Activated T-cell treated with anti-CD3 and anti-CD28 coated beads, Interleukin-2, amount 50 U/mL, for 24 hours (primary cell): ENCODE data around the gene XCL2.

Experiments used
- DNase-seq: peaks from one replicate; pipeline ENCODE4 v3.0.0-alpha.2; 2020
- H3K27ac Mint-ChIP-seq: 2 replicates; pipeline ENCODE4 v1.8.0; 2020; ENCODE audit warnings: mild to moderate bottlenecking, mixed read lengths
- H3K27me3 Mint-ChIP-seq: 2 replicates; pipeline ENCODE4 v1.8.0; 2020; ENCODE audit warnings: mixed read lengths
- H3K36me3 Mint-ChIP-seq: 2 replicates; pipeline ENCODE4 v1.8.0; 2020; ENCODE audit warnings: low read depth, mixed read lengths
- H3K4me1 Mint-ChIP-seq: 2 replicates; pipeline ENCODE4 v1.8.0; 2020; ENCODE audit warnings: low read depth, mixed read lengths
- H3K4me3 Mint-ChIP-seq: 2 replicates; pipeline ENCODE4 v1.8.0; 2020; ENCODE audit warnings: mild to moderate bottlenecking, moderate library complexity, mixed read lengths
- H3K9me3 Mint-ChIP-seq: 2 replicates; pipeline ENCODE4 v1.8.0; 2020; ENCODE audit warnings: mixed read lengths

Gene XCL2

DNA sequence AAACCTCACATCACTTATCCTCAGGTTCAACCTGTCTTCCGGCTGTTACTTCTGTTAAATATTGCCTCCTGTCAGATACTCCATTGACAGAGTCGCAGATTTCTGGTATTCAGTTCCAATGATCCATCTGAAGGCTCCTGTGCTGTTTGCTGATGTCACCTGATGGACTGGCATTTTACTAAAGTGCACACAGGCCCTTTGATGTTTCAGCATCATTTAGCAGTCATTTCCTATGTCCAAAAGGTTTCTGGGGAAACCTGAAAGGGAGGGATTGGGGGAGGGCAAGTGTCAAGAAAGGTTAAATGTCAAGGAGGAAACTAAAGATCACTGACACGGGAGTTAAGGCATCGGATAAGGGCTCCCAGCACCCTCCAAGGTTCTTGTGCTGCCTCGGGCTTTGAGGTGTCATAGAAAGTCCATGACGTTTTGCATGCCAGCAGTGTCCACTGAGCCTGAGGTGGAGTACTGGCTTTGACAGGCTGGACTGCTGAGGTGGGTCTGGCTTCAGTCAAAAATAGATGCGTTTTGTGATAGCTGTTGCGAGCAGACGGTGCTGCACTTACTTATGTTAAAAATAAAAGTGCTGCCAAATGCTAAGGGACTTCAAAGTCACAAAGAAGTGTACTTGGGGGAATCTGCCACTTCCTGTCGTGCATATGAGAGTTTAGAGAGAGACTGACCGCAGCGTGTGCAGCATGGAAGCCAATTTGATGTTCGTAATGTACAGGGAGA, 30.8 kb downstream of the XCL2 start:
- H3K27me3 Mint-ChIP-seq, result no peaks in the 10 kb centered on the region
- no peaks in the 10 kb centered on the region for H3K36me3 Mint-ChIP-seq
- no peak for DNase-seq
- H3K4me3 Mint-ChIP-seq, result peak overlapping the region; percentile 37
- H3K9me3 Mint-ChIP-seq, result no peaks in the 10 kb centered on the region
- peak overlapping the region; percentile 86 for H3K27ac Mint-ChIP-seq
- peaks cover 72% of the 10 kb centered on the region for H3K4me1 Mint-ChIP-seq

DNA sequence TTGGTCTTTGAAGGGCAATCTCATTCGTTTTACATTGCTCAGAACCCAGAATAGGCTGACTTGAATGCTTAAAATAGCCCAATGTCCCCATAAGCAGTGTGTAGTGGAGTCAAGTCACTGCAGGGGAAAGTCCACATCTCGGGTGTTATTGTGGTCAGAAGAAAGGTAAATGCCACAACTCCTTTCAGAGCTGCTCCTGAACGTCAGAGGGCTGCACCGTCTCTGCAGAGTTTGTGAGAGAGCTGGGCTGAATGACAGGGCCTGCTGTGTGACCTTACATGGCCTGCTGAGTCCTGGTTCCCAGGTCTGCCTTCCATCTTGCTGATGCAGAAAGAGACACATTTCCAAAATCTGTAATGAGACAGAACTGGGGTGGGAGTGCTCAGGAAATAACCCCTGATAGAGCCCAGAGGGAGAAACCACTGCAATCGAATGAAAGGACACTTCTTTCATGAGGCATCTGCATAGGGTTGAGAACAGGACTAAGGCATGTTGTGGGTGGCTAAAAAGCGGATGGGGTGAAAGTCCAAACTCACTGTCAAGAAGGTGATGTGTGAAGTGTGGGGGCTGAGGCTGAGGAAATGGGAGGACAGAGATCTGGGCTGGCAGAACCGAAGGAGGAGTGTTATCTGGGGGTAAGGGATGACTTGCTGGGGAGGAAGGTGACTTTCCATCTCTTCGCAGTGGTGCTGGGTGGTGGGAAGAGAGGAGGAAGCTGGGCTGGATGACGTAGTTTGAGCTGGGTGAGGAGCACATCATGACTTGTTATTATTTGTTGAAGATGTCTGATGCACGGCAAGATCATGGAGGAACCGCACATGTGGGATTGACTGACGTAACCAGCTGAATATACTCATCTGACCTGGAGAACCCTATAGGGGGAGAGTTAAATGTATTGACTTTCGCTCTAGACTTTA, 33.7 kb downstream of the XCL2 start:
- peaks cover 86% of the 10 kb centered on the region for H3K4me1 Mint-ChIP-seq
- H3K27me3 Mint-ChIP-seq, result no peaks in the 10 kb centered on the region

DNA sequence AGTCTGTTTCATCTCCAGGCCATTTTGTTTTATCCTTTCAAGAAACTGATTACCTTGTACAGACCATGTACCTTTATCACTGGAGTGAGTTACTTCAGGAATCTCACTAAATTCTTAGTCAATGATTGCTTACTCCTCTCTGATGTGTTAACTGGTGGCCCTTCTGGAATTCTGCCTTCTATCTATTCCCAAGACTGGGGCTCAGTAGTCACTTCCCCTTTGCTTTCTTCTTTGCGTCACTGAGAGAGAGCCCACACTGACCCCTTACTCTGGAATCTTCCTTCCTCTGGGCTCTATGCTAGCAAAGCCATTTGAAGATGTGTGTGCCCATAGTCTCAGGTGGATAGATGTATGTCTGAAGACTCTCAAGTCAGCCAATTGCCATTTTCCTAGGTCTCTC, 34.6 kb downstream of the XCL2 start:
- Mint-ChIP-seq H3K36me3 (no peaks in the 10 kb centered on the region), H3K27me3 (no peaks in the 10 kb centered on the region), H3K9me3 (no peaks in the 10 kb centered on the region), H3K4me3 (no peak overlapping the region), H3K27ac (no peak overlapping the region), H3K4me1 (peaks cover 86% of the 10 kb centered on the region)
- DNase-seq, result no peak

More for the DNA sequence above, 33.7 kb downstream of the XCL2 start:
- no peak for DNase-seq
- no peaks in the 10 kb centered on the region for H3K9me3 Mint-ChIP-seq
- no peak overlapping the region for H3K4me3 Mint-ChIP-seq
- H3K27ac Mint-ChIP-seq, result peak overlapping the region; percentile 53
- no peaks in the 10 kb centered on the region for H3K36me3 Mint-ChIP-seq

DNA sequence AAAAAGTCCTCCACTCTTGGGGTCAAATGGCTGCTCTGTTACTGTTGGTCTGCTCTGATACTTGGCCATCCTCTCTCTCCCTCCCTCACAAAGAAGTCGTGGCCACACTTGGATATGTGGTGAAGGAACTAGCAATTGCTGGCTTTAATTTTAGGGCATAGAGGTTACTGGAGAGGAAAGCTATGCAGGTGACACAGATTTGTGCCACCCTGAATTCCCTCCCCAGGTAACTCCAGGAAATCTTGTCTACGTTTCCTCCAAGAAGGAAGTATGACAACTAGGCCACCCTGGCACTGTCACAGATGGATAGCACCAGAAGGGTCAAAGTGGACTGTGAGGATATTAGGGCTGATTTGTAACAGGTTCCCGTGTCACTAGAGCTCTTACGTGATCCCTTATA, 36.0 kb downstream of the XCL2 start:
- H3K4me3 Mint-ChIP-seq, result no peak overlapping the region
- peak overlapping the region; percentile 22 for H3K27ac Mint-ChIP-seq
- H3K36me3 Mint-ChIP-seq, result no peaks in the 10 kb centered on the region
- no peaks in the 10 kb centered on the region for H3K9me3 Mint-ChIP-seq
- peaks cover 76% of the 10 kb centered on the region for H3K4me1 Mint-ChIP-seq
- no peaks in the 10 kb centered on the region for H3K27me3 Mint-ChIP-seq
- no peak for DNase-seq

DNA sequence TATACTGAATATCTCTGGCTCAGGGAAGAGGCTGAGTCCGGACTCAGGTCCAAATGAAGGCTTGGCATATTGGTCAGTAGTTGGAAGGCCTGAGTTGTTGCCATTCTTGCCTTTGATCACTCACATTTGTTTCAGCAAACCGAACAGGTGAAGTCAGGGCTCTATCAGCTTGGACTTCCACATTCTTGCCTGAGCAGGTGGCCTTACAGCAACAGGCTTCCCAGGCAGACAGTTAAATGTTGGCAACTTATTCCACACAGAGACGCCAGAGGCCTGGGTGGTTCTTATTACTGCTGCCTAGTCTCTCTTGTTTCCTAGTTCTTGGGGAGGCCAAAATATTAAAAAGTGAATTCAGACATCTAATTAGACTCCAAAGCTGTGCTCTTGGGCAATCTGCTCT, 36.6 kb downstream of the XCL2 start:
- Mint-ChIP-seq H3K4me1 (peaks cover 70% of the 10 kb centered on the region), H3K27ac (no peak overlapping the region), H3K9me3 (no peaks in the 10 kb centered on the region), H3K27me3 (no peaks in the 10 kb centered on the region), H3K36me3 (no peaks in the 10 kb centered on the region), H3K4me3 (no peak overlapping the region)
- no peak for DNase-seq

DNA sequence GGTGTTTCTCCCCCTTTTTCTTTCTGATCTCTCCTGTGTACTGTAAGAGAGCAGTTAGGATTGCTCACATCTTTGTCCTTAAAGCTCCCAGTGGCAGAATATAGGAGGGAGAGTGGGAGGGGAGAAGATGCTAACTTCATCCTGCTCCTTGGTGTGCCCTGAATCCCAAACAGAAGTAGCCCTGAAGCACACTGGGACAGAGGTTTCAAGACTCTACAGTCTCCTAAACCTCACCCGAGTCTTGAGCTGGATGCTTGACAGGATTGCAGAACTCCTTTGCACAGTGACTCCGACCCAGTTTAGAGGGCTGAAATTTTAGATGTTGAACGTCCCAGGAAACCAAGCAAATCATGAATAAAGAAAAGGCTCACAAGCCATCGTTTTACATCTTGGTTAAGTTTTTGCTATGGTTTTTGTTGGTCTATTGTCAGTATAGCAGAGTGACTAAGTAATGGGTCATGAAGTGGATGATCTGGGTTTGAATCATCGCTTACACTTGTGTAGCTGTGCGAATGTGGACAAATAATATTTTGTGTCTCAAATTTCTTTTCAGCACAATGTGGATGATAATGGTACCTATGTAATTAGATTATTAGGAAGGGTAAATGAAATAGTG, 37.5 kb downstream of the XCL2 start:
- no peaks in the 10 kb centered on the region for H3K27me3 Mint-ChIP-seq
- no peak for DNase-seq
- no peaks in the 10 kb centered on the region for H3K36me3 Mint-ChIP-seq
- no peak overlapping the region for H3K4me3 Mint-ChIP-seq
- H3K4me1 Mint-ChIP-seq, result peaks cover 71% of the 10 kb centered on the region
- no peaks in the 10 kb centered on the region for H3K9me3 Mint-ChIP-seq
- H3K27ac Mint-ChIP-seq, result peak overlapping the region; percentile 19

DNA sequence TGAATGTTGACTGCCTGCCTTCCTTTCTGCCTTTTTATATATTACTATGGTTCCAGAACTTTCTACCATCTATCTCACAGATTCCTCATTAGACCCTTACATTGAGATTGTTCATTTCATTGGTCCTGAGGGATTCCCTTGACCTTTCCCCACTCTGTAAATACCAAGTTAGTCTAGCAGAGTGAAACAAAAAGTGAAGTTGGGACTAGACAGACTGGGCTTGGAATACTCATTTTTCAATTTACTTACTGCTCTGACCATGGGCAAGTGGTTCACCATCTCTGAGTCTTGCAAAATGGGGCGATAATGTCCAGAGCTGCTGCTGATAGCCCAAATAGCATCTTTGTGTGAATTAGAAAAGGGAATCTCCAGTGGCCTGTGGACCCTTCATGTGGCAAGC, 38.8 kb downstream of the XCL2 start:
- Mint-ChIP-seq H3K4me1 (peaks cover 67% of the 10 kb centered on the region), H3K9me3 (no peaks in the 10 kb centered on the region), H3K36me3 (no peaks in the 10 kb centered on the region), H3K27me3 (no peaks in the 10 kb centered on the region), H3K27ac (no peak overlapping the region), H3K4me3 (no peak overlapping the region)
- DNase-seq, result no peak

DNA sequence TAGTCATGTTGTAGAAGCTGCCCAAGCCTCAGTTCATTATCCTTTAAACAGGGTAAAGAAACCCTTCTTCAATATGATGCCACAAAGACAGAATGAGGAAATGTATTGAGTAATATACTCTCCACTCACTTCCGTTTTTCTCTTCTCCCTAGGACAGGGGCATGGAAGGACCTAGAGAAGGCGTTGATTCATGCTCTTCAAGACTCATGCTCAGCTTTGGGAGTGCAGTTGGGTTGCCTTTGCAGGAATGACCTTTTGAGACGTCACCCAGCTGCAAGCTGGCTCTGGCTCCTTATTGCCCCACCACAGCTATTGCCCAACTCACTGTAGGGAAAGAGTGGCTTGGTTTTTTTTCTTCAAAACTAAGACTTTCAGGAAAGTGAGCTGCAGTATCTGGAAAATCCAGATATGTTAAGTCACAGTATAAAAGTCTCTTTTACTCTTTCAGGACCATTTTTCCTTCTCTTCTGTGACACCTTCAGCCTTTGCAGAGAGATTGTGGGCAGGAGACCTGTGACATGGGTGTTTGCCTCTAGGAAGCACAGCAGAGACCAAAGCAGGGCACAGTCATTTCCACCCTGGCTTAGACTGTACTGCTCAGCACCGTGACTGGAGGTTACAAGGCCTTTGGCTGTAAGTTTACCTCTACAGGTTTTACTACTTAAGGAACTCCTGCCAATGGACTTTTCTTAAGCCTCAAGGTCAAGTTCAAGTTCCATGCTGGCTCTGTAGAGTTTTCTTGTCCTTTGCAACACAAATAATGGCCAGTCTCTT, 39.5 kb downstream of the XCL2 start:
- peaks cover 64% of the 10 kb centered on the region for H3K4me1 Mint-ChIP-seq
- no peak for DNase-seq
- H3K36me3 Mint-ChIP-seq, result no peaks in the 10 kb centered on the region
- H3K9me3 Mint-ChIP-seq, result no peaks in the 10 kb centered on the region
- no peak overlapping the region for H3K27ac Mint-ChIP-seq
- no peak overlapping the region for H3K4me3 Mint-ChIP-seq
- H3K27me3 Mint-ChIP-seq, result no peaks in the 10 kb centered on the region

DNA sequence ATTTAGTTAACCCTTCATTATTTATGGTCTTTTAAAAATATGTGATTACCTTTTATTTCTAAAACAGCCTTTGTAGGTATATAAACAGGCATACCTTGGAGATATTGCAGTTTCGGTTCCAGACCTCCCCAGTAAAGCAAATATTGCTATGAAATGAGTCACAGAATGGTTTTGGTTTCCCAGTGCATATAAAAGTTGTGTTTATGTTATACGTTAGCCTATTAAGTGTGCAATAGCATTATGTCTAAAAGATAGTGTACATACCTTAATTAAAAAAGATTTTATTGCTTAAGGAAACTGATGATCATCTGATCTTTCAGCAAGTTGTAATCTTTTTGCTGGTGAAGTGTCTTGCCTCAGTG, 44.1 kb downstream of the XCL2 start:
- Mint-ChIP-seq H3K4me1 (peaks cover 39% of the 10 kb centered on the region), H3K9me3 (no peaks in the 10 kb centered on the region), H3K36me3 (no peaks in the 10 kb centered on the region), H3K27ac (no peak overlapping the region), H3K4me3 (no peak overlapping the region), H3K27me3 (no peaks in the 10 kb centered on the region)
- no peak for DNase-seq

DNA sequence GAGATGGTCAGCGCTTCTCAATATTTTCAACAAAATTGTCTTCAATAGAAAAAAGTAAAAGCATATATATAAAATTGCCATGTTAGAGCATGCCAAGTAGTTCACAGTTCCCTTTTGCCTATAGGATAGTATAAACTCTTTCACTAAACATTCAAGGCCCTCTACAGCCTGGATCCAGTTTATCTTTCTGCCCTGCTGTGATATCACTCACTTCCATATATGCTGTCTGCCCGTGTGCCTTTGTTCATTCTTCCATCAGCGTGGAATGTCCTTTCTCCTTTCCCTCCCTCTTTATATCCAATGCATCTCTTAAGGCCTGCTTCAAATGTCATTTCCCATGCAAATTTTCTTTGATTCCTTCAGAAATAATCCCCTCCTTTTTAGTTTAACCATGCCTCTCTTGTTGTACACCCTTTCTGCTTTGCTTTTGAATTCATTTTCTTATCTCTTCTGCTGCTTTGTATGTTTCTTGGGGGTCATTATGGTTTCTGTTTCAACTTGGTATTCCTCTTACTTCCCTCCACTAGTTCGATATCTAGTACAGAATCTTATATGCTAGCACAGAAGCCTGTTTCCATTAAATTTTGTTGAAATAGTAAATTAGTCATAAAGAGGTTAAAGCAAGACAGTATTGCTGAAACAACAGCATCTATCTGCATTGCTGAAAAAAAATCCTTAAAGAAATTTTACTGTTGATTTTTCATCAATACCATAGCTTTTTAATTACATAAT, 44.7 kb downstream of the XCL2 start:
- no peak overlapping the region for H3K4me3 Mint-ChIP-seq
- no peak overlapping the region for H3K27ac Mint-ChIP-seq
- H3K4me1 Mint-ChIP-seq, result peaks cover 33% of the 10 kb centered on the region
- no peaks in the 10 kb centered on the region for H3K36me3 Mint-ChIP-seq
- DNase-seq, result no peak
- no peaks in the 10 kb centered on the region for H3K27me3 Mint-ChIP-seq
- H3K9me3 Mint-ChIP-seq, result no peaks in the 10 kb centered on the region

DNA sequence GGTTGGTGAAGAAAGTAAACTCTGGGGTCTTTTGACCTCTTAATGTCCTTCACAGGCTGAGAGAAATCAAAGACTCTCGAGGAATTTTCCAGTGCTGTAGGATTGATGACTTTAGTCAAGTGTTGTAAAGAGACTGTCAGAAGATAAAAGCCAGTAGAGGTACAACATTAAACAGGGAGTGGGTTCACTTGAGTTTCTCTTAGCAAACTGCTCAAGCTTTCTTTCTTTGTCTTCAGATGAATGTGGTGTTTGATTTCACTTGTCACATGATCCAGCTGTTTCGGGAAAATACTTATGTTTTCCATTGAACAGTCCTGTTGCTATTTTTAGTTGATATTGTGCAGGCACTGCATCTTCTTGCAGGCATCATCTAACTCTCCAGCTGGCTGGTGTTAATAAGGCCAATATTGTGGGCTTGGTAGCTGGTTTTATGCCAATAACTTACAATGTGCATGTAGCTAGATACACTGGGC, 45.6 kb downstream of the XCL2 start:
- Mint-ChIP-seq H3K27me3 (no peaks in the 10 kb centered on the region), H3K4me1 (peaks cover 30% of the 10 kb centered on the region), H3K36me3 (no peaks in the 10 kb centered on the region), H3K27ac (no peak overlapping the region), H3K4me3 (no peak overlapping the region), H3K9me3 (no peaks in the 10 kb centered on the region)
- no peak for DNase-seq

DNA sequence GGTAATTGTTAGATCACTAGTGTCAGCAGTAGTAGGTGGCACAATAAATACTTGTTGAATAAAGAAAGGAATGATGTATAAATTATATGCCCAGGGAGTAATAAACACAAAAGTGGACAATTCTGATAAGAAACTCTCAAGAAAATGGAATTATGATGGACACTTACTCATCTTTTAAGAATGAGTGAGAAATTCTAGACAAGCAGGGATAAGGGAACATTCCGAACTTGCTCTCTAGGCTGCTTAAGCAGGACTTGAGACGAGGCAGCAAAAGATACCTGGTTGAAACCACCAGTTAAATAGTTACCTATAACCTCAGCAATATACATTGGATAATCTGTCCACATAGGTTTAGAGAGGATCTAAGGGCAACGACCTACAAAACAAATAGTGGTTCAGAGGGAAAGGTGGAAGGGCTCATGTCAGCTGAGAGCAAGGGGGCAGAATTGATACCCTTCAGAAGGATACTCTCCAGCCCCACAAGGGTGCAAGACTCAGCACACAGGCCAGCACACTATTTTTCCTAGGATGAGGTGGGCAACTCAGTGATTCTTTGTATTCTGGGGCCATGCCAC, 46.3 kb downstream of the XCL2 start:
- Mint-ChIP-seq H3K27me3 (no peaks in the 10 kb centered on the region), H3K4me3 (no peak overlapping the region), H3K36me3 (no peaks in the 10 kb centered on the region), H3K4me1 (peaks cover 30% of the 10 kb centered on the region), H3K9me3 (no peaks in the 10 kb centered on the region), H3K27ac (no peak overlapping the region)
- DNase-seq, result no peak

DNA sequence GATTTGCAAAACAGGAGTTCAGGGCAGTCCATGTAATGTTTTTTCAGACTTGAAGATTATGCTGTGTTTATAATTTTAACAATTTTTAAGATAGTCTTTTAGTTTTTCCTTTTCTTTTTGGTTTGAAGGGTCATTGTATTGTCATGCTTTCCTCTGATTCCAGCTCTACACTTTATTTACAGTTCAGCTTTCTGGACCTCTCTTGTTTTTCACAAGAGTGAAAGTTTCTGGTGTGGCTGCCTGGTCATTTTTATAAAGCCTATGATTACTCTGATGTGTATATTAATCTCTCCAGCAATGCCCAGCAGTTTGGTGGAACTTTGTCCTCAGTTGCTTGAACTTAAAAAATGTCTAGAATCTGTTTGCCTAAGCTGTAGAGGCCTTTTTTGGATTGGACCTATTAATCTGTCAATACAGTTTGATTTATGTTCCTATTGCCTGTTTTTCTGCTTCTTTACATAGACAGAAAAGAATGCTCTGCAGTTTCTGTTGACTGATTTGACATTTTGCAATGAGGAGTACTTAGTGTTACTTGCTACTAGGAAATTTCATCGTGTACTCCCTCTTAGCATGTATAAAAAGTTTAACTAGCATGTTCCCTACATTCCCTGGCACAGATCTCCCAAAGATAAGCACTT, 52.2 kb downstream of the XCL2 start:
- no peak for DNase-seq
- H3K4me1 Mint-ChIP-seq, result peaks cover 5% of the 10 kb centered on the region
- H3K36me3 Mint-ChIP-seq, result no peaks in the 10 kb centered on the region
- no peaks in the 10 kb centered on the region for H3K9me3 Mint-ChIP-seq
- H3K4me3 Mint-ChIP-seq, result no peak overlapping the region
- H3K27me3 Mint-ChIP-seq, result no peaks in the 10 kb centered on the region
- no peak overlapping the region for H3K27ac Mint-ChIP-seq
